CD4-positive, alpha-beta T cell treated with Interleukin-17A for 1 hour (primary cell): Measurements from ENCODE around the gene C2CD2L.
"Not testable (repeated sequence)": the region's sequence is repeated elsewhere in the genome, so short reads cannot be mapped to it uniquely, and the experiment has no call there.

Experiments used
- DNase-seq: peaks from one replicate; pipeline ENCODE4 v3.0.0-alpha.2; 2020

Gene C2CD2L

DNA sequence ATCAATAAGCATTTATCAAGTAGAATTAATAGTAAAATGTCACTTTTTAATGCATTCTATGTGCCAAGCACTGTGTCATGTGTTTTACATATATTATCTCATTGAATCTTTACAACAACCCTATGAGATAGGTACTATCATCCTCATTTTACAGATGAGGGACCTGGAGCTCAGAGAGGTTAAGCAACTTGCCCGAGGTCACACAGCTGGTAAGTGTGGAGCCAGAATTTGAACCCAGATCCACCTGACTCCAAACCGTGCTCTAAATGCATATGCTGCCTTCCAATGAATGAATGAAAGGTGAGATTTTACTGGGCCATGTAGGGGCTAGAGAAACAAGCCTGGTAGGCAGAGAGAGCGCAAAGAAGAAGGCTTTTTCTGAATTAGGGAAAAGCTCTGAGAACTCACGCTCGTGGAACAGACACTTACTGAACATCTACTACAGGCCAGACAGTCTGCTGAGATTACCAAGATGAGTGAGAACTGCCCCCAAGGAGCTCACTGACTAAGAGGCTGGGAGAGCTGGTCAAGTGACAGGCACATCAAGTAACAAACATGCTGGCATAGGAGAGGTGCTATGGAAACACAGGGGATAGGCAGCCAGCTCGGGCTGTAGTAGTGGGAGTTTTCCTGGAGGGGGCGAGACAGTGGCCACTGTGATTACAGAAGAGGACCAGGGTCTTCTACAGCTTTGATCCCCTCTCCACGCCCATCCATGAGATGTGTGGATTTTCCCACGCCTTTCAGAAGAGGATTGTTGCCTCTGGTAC, 46.1 kb downstream of the C2CD2L start:
- no peak for DNase-seq

- DNase-seq = no peak
Observed at GRCh38 chr11:119154178-119154577, 47.0 kb downstream of the C2CD2L start.

- no peak for DNase-seq
Observed at GRCh38 chr11:119155733-119156492, 48.8 kb downstream of the C2CD2L start.

DNA sequence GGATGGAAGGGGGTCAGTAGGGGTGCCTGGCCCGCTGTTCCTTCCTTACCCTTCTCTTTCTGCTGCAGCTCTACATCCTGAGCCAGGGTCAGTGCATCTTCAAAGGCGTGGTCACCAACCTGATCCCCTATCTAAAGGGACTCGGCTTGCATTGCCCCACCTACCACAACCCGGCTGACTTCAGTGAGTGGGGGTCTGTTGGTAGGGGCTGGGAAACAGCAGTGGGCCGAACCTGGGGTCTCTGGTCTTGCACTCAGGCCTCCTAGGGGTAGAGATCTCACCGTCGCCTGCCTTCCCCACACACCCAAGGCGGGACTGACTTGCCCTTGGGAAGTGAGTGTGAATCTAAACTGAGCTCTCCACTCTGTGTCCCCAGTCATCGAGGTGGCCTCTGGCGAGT, 49.4 kb downstream of the C2CD2L start:
- DNase-seq = no peak

DNA sequence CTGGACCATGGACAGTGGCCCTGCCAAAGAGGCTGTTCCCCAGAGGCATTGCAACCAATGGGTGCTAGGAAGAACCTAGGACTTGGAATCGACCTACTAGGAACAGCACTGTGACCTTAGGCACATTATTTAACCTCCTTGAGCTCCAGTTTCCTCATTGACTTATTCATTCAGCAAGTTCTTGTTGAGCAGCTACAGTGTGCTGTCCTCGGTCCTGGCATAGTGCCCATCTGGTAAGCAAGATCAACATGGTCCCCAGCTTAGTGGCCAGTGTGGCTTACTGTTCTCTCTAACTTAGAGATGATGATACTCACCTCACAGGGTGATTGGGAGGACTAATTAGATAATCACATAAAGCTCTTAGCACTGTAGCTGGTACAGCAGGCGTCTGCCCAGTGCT, 49.9 kb downstream of the C2CD2L start:
- DNase-seq = no peak

DNA sequence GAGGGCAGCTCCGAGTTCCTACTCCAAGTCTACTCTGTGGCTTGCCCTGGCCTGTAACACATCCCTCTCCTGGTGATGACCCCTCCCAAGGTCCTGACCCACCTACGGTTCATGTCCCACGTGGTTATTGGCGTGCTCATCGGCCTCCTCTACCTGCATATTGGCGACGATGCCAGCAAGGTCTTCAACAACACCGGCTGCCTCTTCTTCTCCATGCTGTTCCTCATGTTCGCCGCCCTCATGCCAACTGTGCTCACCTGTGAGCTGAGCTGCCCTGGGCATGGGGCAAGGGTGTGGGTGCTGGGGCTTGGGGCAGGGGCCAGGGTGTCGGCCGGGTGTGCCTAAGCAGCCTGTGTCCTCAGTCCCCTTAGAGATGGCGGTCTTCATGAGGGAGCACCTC, 51.3 kb downstream of the C2CD2L start:
- DNase-seq = no peak

DNA sequence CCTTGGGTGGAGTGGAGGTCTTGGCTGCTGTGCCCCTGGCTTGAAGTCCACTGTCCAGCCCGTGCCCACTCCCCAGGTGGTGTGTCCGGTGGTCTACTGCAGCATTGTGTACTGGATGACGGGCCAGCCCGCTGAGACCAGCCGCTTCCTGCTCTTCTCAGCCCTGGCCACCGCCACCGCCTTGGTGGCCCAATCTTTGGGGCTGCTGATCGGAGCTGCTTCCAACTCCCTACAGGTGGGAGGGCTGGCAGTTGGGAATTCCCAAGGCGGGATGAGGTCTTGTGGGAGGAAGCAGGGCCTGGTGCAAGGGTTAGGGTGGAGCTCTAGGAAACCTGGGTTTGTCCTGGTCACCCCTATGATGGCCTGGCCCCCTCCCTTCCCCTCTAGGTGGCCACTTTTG, 53.0 kb downstream of the C2CD2L start:
- no peak for DNase-seq

GRCh38 chr11:119161871-119162270, 54.7 kb downstream of the C2CD2L start:
- no peak for DNase-seq

DNA sequence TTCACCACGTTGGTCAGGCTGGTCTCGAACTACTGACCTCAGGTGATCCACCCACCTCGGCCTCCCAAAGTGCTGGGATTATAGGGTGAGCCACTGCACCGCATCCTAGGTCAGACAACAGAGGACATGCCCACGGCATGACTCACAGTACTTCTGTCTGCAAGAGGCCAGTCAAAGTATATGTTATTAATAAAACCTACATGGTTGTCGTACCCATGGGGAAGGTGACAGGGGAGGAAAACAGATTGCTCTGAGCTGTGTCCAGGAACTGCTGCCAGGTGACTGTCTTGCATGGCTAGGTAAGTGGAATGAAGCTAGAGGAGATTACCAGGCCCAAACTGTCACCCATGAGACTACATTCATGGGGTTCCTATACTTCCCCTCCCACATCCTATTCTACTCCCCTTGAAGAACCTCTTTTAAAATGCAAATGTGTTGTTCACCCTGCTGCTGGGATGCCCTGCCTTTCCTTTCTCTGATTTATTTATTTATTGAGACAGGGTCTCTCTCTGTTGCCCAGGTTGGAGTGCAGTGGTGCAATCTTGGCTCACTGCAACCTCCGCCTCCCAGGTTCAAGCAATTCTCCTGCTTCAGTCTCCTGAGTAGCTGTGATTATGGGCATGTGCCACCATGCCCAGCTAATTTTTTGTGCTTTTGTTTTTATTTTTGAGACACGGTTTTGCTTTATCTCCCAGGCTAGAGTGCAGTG, 59.4 kb downstream of the C2CD2L start:
- DNase-seq = no peak

DNA sequence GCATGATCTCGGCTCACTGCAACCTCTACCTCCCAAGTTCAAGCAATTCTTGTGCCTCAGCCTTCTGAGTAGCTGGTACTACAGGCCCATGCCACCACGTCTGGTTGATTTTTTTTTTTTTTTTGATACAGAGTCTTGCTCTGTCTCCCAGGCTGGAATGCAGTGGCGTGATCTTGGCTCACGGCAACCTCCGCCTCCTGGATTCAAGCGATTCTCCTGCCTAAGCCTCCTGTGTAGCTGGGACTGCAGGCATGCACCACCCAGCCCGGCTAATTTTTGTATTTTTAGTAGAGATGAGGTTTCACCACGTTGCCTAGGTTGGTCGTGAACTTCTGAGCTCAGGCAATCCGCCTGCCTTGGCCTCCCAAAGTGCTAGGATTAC, 59.9 kb downstream of the C2CD2L start:
- not testable (repeated sequence) for DNase-seq

- DNase-seq = no peak
Observed at GRCh38 chr11:119167933-119168332, 60.8 kb downstream of the C2CD2L start.
